ENCODE data around the gene LTC4S. TPM values are rescaled to one million over a fixed set of nuclear protein-coding genes. Genes with fewer than 3 reads are reported as not detected.

The LTC4S gene
- total and polyA plus RNA-seq, 9 of the 15 experiments (the other 6 are each of a cell fraction or from before 2014, with no cell fraction given) = 0.17 to 0.77 (median 0.75) TPM; not detected in 6

GRCh38 chr5:179822059-179822432 lies 28.3 kb downstream of the LTC4S start:
- in situ Hi-C loops (cut with MboI) = no loop called here
- TF ChIP-seq ATF2 (CRISPR knock-in tag; IDR thresholded peaks at IDR 0.05) (no peak), SMC3 (conservative IDR thresholded peaks at IDR 0.05; ENCODE audit: insufficient read depth, low read depth, low read length) (no peak), LARP7 (IDR thresholded peaks at IDR 0.05) (no peak), NR4A1 (CRISPR knock-in tag; IDR thresholded peaks at IDR 0.05) (no peak), NR4A1 (tag; IDR thresholded peaks at IDR 0.05) (no peak), CREM (IDR thresholded peaks at IDR 0.05; ENCODE audit: low read depth) (no peak), KDM5B (IDR thresholded peaks at IDR 0.05; ENCODE audit: insufficient replicate concordance, low read depth, low read length) (peak; percentile 18), MEIS2 (IDR thresholded peaks at IDR 0.05; ENCODE audit: partially characterized antibody) (peak; percentile 7), POLR2AphosphoS2 (IDR thresholded peaks at IDR 0.05; ENCODE audit: low read length) (0 out of 2 replicates have a peak, but pooled peaks have one; percentile 51), HNRNPK (IDR thresholded peaks at IDR 0.05; ENCODE audit: low read depth, low read length, poor library complexity, severe bottlenecking) (no peak), MLLT1 (IDR thresholded peaks at IDR 0.05) (0 out of 4 replicates have a peak, but pooled peaks of 1 of the 2 experiments have one; percentile 4), ILF3 (IDR thresholded peaks at IDR 0.05; ENCODE audit: borderline replicate concordance) (no peak), ZNF57 (CRISPR knock-in tag; IDR thresholded peaks at IDR 0.05) (no peak), ASH1L (IDR thresholded peaks at IDR 0.05; ENCODE audit: borderline replicate concordance, low read depth, partially characterized antibody) (no peak), RAD21 (CRISPR knock-in tag; conservative IDR thresholded peaks at IDR 0.05 in 1 of 2, IDR thresholded peaks at IDR 0.05 in 1 of 2) (no peak), TRIM24 (IDR thresholded peaks at IDR 0.05) (no peak), GMEB1 (CRISPR knock-in tag; IDR thresholded peaks at IDR 0.05) (no peak), BMI1 (IDR thresholded peaks at IDR 0.05; ENCODE audit: low read length) (no peak), KDM4B (IDR thresholded peaks at IDR 0.05; ENCODE audit: borderline replicate concordance in 2 of 2, low read depth in 1 of 2) (no peak), HNRNPUL1 (IDR thresholded peaks at IDR 0.05; ENCODE audit: low read length) (no peak)

More at GRCh38 chr5:179822059-179822432, 28.3 kb downstream of the LTC4S start:
- 43% methylated on average over 3 of the region's 3 CpGs for WGBS (ENCODE audit: insufficient coverage, low coverage, missing lambda C conversion rate)
- Histone ChIP-seq H3K4me2 (ENCODE audit: insufficient read depth, low read length) (peak overlapping the region; percentile 87), H3K4me1 (replicated peaks in 1 of 2; ENCODE audit: control insufficient read depth in 2 of 2, insufficient read depth in 2 of 2, low read length in 2 of 2) (peaks cover 37 to 70% of the 10 kb centered on the region in 2 experiments), H3K79me2 (ENCODE audit: control insufficient read depth, insufficient read depth, low read length) (peaks cover 68% of the 10 kb centered on the region), H3K9me1 (ENCODE audit: control insufficient read depth, insufficient read depth, low read length) (peaks cover 12% of the 10 kb centered on the region), H3K27ac (ENCODE audit: extremely low read depth, low read depth, low read length) (peak overlapping the region; percentile 98), H4K20me1 (replicated peaks; ENCODE audit: control insufficient read depth, insufficient read depth, low read length) (peaks cover 30% of the 10 kb centered on the region), H3K9me3 (replicated peaks; ENCODE audit: control insufficient read depth, insufficient read depth, low read depth, low read length) (no peaks in the 10 kb centered on the region), H2AFZ (ENCODE audit: low read depth, low read length) (no peak overlapping the region), H3K9ac (ENCODE audit: insufficient read depth in 1 of 2, low read depth in 2 of 2, low read length in 2 of 2) (peak overlapping the region; percentile 83 to 96; a peak in 3 of 4 replicates), H3K27me3 (ENCODE audit: control insufficient read depth in 2 of 2, insufficient read depth in 2 of 2, low read length in 2 of 2) (no peaks in the 10 kb centered on the region), H3K36me3 (ENCODE audit: control insufficient read depth, insufficient read depth, low read length) (peaks cover 55% of the 10 kb centered on the region; the same call in 2 of the 3 replicates), H3K4me3 (peak overlapping the region; percentile 100)
- POLR2A ChIA-PET = interaction anchor here (0.6 to 3.5 kb wide), 5 partner anchors 10 to 47 kb away, joined by 3 to 30 read pairs (median 5); no protein-coding TSS in a partner anchor
- FAIRE-seq = no peak
- intact Hi-C loops (cut with micrococcal nuclease) = loop anchor here (5.0 kb wide), 2 partner anchors 35 to 200 kb away; partner anchors contain the start of genes HNRNPH1 and MRNIP
- ATAC-seq = no peak
- DNase-seq (ENCODE audit: extremely low read depth in 1 of 4, low spot score in 3 of 4) = no peak
- CTCF ChIA-PET (ENCODE audit: low intra/inter-chr PET ratio) = interaction anchor here (0.7 kb wide), 2 partner anchors 59 to 183 kb away, joined by 3 to 5 read pairs; no protein-coding TSS in a partner anchor
- BruUV-seq (replicated peaks) = TSS peak; percentile 61

All from K562 (cell line).